ENCODE measurements around the gene ATE1.

Gene ATE1

DNA sequence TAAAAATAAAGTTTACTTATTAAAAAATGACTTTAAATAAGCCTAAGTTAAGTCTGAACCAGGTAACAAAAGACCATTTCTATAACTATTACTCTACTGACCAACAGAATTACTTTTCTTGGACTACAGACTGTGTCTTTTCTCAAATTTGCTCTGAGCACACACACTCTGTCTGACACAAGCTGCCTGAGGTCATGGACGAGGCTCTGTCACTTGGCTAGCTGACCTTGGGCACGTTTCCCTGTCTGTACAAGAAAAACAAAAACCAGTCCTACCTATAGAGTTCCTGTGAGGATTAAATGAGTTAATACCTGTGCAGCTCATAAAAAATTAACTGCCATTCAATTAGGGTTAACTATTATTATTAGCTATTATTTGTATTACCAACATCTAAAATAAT, 22.9 kb downstream of the ATE1 start:
- no peak for TF ChIP-seq CEBPB (IDR thresholded peaks at IDR 0.05)
- TF ChIP-seq FOXM1 (IDR thresholded peaks at IDR 0.05; ENCODE audit: borderline replicate concordance, low read depth) = no peak
- TF ChIP-seq EGR1 (IDR thresholded peaks at IDR 0.05) = no peak
- TF ChIP-seq EP300 (IDR thresholded peaks at IDR 0.05; ENCODE audit: borderline replicate concordance) = no peak
- no peak for TF ChIP-seq YY1 (IDR thresholded peaks at IDR 0.05; ENCODE audit: low read depth)
- TF ChIP-seq TEAD4 (IDR thresholded peaks at IDR 0.05) = no peak
- TF ChIP-seq TCF12 (IDR thresholded peaks at IDR 0.05; ENCODE audit: low read depth) = no peak
- no peak for TF ChIP-seq TAF1 (IDR thresholded peaks at IDR 0.05; ENCODE audit: low read depth)
- no peak for TF ChIP-seq NFIC (IDR thresholded peaks at IDR 0.05)
- TF ChIP-seq, protein P1, sequence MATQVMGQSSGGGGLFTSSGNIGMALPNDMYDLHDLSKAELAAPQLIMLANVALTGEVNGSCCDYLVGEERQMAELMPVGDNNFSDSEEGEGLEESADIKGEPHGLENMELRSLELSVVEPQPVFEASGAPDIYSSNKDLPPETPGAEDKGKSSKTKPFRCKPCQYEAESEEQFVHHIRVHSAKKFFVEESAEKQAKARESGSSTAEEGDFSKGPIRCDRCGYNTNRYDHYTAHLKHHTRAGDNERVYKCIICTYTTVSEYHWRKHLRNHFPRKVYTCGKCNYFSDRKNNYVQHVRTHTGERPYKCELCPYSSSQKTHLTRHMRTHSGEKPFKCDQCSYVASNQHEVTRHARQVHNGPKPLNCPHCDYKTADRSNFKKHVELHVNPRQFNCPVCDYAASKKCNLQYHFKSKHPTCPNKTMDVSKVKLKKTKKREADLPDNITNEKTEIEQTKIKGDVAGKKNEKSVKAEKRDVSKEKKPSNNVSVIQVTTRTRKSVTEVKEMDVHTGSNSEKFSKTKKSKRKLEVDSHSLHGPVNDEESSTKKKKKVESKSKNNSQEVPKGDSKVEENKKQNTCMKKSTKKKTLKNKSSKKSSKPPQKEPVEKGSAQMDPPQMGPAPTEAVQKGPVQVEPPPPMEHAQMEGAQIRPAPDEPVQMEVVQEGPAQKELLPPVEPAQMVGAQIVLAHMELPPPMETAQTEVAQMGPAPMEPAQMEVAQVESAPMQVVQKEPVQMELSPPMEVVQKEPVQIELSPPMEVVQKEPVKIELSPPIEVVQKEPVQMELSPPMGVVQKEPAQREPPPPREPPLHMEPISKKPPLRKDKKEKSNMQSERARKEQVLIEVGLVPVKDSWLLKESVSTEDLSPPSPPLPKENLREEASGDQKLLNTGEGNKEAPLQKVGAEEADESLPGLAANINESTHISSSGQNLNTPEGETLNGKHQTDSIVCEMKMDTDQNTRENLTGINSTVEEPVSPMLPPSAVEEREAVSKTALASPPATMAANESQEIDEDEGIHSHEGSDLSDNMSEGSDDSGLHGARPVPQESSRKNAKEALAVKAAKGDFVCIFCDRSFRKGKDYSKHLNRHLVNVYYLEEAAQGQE (IDR thresholded peaks at IDR 0.05; ENCODE audit: low read depth) = no peak
- TF ChIP-seq RAD21 (IDR thresholded peaks at IDR 0.05; ENCODE audit: low read depth) = no peak
- no peak for TF ChIP-seq ZBTB7A (IDR thresholded peaks at IDR 0.05; ENCODE audit: low read depth)
- TF ChIP-seq CREB1 (IDR thresholded peaks at IDR 0.05; ENCODE audit: low read depth) = no peak
- TF ChIP-seq, protein P2, sequence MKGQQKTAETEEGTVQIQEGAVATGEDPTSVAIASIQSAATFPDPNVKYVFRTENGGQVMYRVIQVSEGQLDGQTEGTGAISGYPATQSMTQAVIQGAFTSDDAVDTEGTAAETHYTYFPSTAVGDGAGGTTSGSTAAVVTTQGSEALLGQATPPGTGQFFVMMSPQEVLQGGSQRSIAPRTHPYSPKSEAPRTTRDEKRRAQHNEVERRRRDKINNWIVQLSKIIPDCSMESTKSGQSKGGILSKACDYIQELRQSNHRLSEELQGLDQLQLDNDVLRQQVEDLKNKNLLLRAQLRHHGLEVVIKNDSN (IDR thresholded peaks at IDR 0.05) = no peak
- TF ChIP-seq, protein P3, sequence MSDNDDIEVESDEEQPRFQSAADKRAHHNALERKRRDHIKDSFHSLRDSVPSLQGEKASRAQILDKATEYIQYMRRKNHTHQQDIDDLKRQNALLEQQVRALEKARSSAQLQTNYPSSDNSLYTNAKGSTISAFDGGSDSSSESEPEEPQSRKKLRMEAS (IDR thresholded peaks at IDR 0.05) = no peak

DNA sequence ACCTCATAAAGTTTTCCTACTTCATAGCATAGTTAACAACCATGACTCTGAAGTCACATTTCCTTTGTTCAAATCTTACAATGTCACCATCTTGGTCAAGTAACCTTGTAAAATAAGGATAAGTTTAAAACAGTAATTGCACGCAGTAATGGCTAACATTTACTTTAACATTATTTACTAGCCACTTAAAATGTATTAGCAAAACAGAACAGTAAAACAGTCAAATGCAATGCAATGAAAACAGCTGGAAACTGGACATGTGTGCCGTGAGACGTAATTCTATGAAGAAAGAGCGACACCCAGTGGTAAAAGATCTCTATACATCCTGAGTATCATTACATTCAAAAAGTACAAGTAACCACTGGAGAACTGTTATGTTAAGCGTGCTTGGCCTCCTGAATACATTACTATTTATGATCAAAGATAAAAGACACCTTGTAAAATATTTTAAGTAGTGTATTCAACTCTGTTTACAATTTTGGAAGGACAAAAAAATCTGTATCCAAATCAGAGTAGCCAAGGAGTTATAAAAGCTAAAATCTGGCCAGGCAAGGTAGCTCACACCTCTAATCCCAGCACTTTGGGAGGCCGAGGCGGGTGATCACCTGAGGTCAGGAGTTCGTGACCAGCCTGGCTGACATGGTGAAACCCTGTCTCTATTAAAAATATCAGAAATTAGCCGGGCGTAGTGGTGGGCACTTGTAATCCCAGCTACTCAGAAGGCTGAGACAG, 27.2 kb downstream of the ATE1 start:
- TF ChIP-seq EGR1 (IDR thresholded peaks at IDR 0.05) (no peak), FOXM1 (IDR thresholded peaks at IDR 0.05; ENCODE audit: borderline replicate concordance, low read depth) (peak; percentile 46; the same call in 1 of the 2 replicates), RAD21 (IDR thresholded peaks at IDR 0.05; ENCODE audit: low read depth) (peak; percentile 78), CREB1 (IDR thresholded peaks at IDR 0.05; ENCODE audit: low read depth) (no peak)

DNA sequence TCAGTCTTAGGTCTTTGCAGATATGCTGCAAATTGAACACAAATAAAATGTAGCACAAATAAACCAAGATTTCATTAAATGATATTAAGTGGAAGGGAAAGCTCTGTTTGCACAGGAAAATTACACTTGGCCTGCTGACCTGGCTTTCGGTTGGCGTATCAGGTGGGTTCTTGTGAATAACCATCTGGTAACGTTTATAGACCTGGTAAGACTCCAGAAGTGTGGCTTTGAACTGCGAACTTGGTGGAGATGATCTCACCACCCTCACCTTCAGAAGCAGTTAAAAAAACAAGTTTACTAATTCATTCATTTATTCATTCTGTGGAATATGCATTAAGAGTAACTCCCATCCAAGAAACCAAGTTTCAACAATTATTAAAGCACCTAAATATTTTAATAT, 28.1 kb downstream of the ATE1 start:
- TF ChIP-seq CEBPB (IDR thresholded peaks at IDR 0.05) (no peak), EGR1 (IDR thresholded peaks at IDR 0.05) (no peak), RAD21 (IDR thresholded peaks at IDR 0.05; ENCODE audit: low read depth) (no peak), TEAD4 (IDR thresholded peaks at IDR 0.05) (no peak), NFIC (IDR thresholded peaks at IDR 0.05) (no peak), EP300 (IDR thresholded peaks at IDR 0.05; ENCODE audit: borderline replicate concordance) (no peak), YY1 (IDR thresholded peaks at IDR 0.05; ENCODE audit: low read depth) (no peak), FOXM1 (IDR thresholded peaks at IDR 0.05; ENCODE audit: borderline replicate concordance, low read depth) (no peak)

DNA sequence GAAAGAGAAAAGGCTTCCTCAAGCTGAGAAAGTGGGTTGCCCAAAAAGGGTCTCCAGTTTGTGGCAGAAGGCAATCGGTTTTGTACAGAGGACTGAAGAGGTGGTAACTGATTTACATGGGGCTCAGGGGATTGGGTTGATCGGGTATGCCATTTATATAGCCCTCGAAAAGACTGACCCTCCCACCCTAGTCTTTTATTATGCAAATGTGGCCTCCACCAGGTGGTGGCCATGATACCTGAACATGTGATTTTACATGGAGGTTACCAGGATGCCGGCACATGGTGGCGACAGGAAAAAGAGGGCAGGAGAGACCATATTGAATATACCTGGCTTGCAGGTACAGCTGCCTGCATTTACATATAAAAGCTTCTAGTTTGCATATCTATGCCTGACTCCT, 36.7 kb downstream of the ATE1 start:
- no peak for TF ChIP-seq ZBTB7A (IDR thresholded peaks at IDR 0.05; ENCODE audit: low read depth)
- TF ChIP-seq TEAD4 (IDR thresholded peaks at IDR 0.05) = no peak
- TF ChIP-seq TAF1 (IDR thresholded peaks at IDR 0.05; ENCODE audit: low read depth) = no peak
- TF ChIP-seq, protein P1 (IDR thresholded peaks at IDR 0.05; ENCODE audit: low read depth) = no peak
- TF ChIP-seq EGR1 (IDR thresholded peaks at IDR 0.05) = no peak

DNA sequence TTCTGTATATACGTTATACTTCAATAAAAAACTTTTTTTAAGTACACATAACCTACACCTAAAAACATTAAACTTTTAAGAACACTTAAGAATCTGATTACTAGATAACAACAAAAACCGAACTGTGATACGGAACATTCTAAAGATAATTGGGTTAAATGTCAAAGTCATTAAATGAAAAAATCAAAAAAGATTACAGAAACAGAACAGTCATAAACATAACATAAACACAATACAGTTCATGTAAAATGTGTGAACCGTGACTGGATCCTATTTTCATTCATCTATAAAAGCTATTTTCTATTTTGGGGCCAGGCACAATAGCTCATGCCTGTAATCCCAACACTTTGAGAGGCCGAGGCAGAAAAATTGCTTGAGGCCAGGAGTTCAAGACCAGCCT, 38.6 kb downstream of the ATE1 start:
- TF ChIP-seq ZBTB7A (IDR thresholded peaks at IDR 0.05; ENCODE audit: low read depth) (no peak), TCF12 (IDR thresholded peaks at IDR 0.05; ENCODE audit: low read depth) (no peak)

DNA sequence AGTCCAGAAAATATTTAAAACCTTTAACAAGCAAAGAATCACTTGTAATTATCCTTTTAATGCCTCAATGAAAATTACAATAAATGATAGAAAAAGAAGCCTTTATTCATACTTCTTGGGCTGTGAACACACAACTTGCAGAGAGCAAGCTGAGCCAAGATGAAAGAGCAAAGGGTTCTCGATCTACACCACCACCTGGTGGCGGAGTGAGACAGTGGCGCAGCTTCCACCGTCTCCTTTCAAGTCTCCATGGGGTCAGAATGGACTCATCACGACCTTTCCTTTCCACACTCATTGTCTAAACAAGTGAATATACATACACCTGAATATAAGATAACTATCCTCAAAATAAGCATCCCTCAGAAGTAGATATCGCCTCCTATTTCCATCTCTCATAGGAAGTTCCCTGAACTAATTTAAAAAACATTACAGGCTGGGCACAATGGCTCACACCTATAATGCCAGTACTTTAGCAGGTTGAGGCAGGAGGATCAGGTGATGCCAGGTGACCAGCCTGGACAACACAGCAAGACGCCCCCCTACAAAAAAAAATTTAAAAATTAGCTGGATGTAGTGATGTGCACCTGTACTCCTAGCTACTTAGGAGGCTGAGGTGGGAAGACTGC, 40.7 kb downstream of the ATE1 start:
- TF ChIP-seq, protein P1 (IDR thresholded peaks at IDR 0.05; ENCODE audit: low read depth) = no peak
- TF ChIP-seq YY1 (IDR thresholded peaks at IDR 0.05; ENCODE audit: low read depth) (no peak), ZBTB7A (IDR thresholded peaks at IDR 0.05; ENCODE audit: low read depth) (no peak), CEBPB (IDR thresholded peaks at IDR 0.05) (no peak), EGR1 (IDR thresholded peaks at IDR 0.05) (no peak), RAD21 (IDR thresholded peaks at IDR 0.05; ENCODE audit: low read depth) (peak; percentile 76)
- TF ChIP-seq, protein P2 (IDR thresholded peaks at IDR 0.05) = no peak

Data from Ishikawa (cell line).